HL-60 (cell line): Measurements from ENCODE around the gene FASTKD3.

Experiments used
- DNase-seq, 2 experiments: peaks; one replicate each; pipeline ENCODE4 v3.0.0-alpha.2; 2010 to 2020; ENCODE audit warnings: low read depth in 1 of 2, low spot score in 1 of 2
- H3K27ac ChIP-seq: fragments of 250-450 bp; sonication (Bioruptor Pico); replicated peaks from 2 replicates; pipeline ENCODE4 v1.5.1; 2020; ENCODE audit warnings: mild to moderate bottlenecking, moderate library complexity
- H3K27me3 ChIP-seq: fragments of 250-450 bp; sonication (Bioruptor Pico); 2 replicates; pipeline ENCODE4 v1.5.1; 2021; ENCODE audit warnings: mild to moderate bottlenecking, moderate library complexity; ENCODE audit not compliant: insufficient read depth, poor library complexity, severe bottlenecking
- H3K4me3 ChIP-seq: replicated peaks from 2 replicates; pipeline ENCODE4 v1.5.1; 2011; ENCODE audit warnings: mild to moderate bottlenecking, control low read depth, low read length; ENCODE audit not compliant: insufficient read depth
- GABPA ChIP-seq: IDR thresholded peaks from 2 replicates; pipeline ENCODE4 v1.6.1; 2012; ENCODE audit warnings: low read depth
- POLR2AphosphoS5 ChIP-seq: IDR thresholded peaks from 2 replicates; pipeline ENCODE4 v1.6.1; 2012; ENCODE audit warnings: low read depth
- SPI1 ChIP-seq: IDR thresholded peaks from 2 replicates; pipeline ENCODE4 v1.6.1; 2012; ENCODE audit warnings: low read depth, mild to moderate bottlenecking, borderline replicate concordance
- long read RNA-seq: library from polyadenylated mRNA; unstranded; transcript quantifications from one replicate; pipeline ENCODE4 v2.0.0, GENCODE V29; 2020
- TF ChIP-seq, protein P1 (sequence below): IDR thresholded peaks from one replicate; pipeline ENCODE4 v1.5.1; 2011; ENCODE audit warnings: low read length, control low read depth, inconsistent platforms; ENCODE audit not compliant: insufficient read depth
- TF ChIP-seq, protein P2 (sequence below): IDR thresholded peaks from 2 replicates; pipeline ENCODE4 v1.6.1; 2012; ENCODE audit warnings: low read depth; ENCODE audit not compliant: insufficient replicate concordance

FASTKD3 gene, protein sequence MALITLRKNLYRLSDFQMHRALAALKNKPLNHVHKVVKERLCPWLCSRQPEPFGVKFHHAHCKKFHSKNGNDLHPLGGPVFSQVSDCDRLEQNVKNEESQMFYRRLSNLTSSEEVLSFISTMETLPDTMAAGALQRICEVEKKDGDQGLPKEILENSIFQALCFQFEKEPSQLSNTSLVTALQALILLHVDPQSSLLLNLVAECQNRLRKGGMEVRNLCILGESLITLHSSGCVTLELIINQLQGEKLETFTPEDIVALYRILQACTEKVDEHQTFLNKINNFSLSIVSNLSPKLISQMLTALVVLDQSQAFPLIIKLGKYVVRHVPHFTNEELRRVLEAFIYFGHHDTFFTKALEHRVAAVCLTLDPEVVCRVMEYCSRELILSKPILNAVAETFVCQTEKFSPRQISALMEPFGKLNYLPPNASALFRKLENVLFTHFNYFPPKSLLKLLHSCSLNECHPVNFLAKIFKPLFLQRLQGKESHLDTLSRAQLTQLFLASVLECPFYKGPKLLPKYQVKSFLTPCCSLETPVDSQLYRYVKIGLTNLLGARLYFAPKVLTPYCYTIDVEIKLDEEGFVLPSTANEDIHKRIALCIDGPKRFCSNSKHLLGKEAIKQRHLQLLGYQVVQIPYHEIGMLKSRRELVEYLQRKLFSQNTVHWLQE
- long read RNA-seq, transcript FASTKD3-201 (7 exons, 2,402 nt), result major isoform, 34 of 62 reads
- long read RNA-seq, partial matches to known transcripts, result 7 of 62 reads
- long read RNA-seq, other reads (novel, unspliced or antisense), result 19 of 62 reads

GRCh38 chr5:7868773-7869473 is at the start of gene FASTKD3, which contains the start of gene MTRR:
Gene FASTKD3 (minus strand): TSS chr5:7869031. CDS start chr5:7868083, 948 bp downstream.
Gene MTRR (plus strand): TSS chr5:7869148. CDS start chr5:7870795, 1,647 bp downstream.
- peak; percentile 82 to 94 for DNase-seq
- Histone ChIP-seq H3K27me3 (no peaks in the 10 kb centered on the region), H3K27ac (peak within 1 kb of the TSS; percentile 73), H3K4me3 (peak within 1 kb of the TSS; percentile 85)
- TF ChIP-seq, protein P1, sequence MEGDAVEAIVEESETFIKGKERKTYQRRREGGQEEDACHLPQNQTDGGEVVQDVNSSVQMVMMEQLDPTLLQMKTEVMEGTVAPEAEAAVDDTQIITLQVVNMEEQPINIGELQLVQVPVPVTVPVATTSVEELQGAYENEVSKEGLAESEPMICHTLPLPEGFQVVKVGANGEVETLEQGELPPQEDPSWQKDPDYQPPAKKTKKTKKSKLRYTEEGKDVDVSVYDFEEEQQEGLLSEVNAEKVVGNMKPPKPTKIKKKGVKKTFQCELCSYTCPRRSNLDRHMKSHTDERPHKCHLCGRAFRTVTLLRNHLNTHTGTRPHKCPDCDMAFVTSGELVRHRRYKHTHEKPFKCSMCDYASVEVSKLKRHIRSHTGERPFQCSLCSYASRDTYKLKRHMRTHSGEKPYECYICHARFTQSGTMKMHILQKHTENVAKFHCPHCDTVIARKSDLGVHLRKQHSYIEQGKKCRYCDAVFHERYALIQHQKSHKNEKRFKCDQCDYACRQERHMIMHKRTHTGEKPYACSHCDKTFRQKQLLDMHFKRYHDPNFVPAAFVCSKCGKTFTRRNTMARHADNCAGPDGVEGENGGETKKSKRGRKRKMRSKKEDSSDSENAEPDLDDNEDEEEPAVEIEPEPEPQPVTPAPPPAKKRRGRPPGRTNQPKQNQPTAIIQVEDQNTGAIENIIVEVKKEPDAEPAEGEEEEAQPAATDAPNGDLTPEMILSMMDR, result no peak
- TF ChIP-seq, protein P2, sequence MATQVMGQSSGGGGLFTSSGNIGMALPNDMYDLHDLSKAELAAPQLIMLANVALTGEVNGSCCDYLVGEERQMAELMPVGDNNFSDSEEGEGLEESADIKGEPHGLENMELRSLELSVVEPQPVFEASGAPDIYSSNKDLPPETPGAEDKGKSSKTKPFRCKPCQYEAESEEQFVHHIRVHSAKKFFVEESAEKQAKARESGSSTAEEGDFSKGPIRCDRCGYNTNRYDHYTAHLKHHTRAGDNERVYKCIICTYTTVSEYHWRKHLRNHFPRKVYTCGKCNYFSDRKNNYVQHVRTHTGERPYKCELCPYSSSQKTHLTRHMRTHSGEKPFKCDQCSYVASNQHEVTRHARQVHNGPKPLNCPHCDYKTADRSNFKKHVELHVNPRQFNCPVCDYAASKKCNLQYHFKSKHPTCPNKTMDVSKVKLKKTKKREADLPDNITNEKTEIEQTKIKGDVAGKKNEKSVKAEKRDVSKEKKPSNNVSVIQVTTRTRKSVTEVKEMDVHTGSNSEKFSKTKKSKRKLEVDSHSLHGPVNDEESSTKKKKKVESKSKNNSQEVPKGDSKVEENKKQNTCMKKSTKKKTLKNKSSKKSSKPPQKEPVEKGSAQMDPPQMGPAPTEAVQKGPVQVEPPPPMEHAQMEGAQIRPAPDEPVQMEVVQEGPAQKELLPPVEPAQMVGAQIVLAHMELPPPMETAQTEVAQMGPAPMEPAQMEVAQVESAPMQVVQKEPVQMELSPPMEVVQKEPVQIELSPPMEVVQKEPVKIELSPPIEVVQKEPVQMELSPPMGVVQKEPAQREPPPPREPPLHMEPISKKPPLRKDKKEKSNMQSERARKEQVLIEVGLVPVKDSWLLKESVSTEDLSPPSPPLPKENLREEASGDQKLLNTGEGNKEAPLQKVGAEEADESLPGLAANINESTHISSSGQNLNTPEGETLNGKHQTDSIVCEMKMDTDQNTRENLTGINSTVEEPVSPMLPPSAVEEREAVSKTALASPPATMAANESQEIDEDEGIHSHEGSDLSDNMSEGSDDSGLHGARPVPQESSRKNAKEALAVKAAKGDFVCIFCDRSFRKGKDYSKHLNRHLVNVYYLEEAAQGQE, result no peak
- TF ChIP-seq POLR2AphosphoS5 (peak; percentile 81), SPI1 (no peak)

DNA sequence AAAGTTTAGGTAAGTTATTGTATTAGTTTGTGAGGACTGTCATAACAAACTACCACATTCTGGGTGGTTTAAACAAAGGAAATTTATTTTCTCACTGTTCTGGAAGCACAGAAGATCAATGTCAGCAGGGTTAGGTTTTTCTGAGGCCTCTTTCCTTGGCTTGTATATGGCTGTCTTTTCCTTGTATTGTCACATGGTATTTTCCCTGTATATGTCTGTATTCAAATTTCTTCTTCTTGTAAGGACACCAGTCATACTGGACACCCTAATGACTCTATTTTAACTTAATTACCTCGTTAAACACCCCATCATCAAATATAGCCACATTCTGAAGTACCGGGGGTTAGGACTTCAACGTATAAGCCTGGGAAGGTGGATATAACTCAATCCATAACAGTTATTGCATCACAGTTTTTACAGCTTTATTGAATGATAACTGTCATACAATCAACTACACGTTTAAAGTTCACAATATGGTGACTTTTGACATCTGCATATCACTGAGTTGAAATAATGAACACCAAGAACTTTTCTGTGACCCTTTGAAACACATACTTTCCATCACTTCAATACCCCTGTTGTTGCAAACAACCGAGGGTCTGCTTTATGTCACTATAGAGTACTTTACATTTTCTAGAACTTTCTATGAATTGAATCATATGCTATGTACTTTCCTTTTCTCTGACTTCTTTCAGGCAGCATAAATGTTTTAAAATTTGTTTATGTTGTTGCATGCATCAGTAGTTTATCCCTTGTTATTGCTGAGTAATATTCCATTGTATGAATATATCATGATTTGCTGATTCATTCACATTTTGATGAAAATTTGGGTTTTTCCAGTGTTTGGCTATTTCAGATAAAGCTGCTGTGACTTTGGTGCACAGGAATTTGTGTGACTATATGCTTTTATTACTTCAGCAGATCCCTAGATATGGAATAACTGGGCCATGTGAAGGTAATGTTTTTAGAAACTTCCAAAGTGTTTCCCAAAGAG is 48.6 kb upstream of the FASTKD3 start:
- H3K4me3 ChIP-seq, result no peak overlapping the region
- TF ChIP-seq, protein P1, result no peak
- TF ChIP-seq SPI1 (no peak), GABPA (no peak), POLR2AphosphoS5 (no peak)
- TF ChIP-seq, protein P2, result no peak
- DNase-seq, result no peak
- no peak overlapping the region for H3K27ac ChIP-seq
- no peaks in the 10 kb centered on the region for H3K27me3 ChIP-seq
